ENCODE data around the gene CRACR2A. TPM values are rescaled to one million over a fixed set of nuclear protein-coding genes. Genes with fewer than 3 reads are reported as not detected.

The CRACR2A gene
- polyA plus RNA-seq, 4 donors = 1.2 to 1.6 (median 1.4) TPM

- DNase-seq (ENCODE audit: low read depth in 4 of 4, low spot score in 3 of 4) = no peak
Observed at GRCh38 chr12:3628629-3629028, 124.3 kb downstream of the CRACR2A start.

DNA sequence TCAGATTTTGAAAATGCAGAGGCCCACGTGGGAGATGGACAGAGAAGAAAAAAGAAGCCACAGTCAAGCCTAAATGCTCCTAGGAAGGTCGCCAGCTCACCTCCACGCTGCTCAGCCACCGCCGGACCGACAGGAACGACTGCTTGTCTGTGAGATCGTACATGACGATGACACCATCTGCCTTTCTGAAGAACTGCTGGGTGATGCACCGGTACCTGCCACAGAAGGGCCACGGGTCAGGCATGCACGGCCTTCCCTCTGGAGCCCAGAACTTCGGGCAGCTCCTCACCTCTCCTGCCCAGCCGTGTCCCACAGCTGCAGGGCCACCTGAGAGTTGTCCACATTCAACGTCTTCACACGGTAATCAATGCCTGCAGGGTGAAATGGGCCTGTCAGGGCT is 125.6 kb downstream of the CRACR2A start:
- DNase-seq (ENCODE audit: low read depth in 4 of 4, low spot score in 3 of 4) = no peak

- no peak for DNase-seq (ENCODE audit: low read depth in 4 of 4, low spot score in 3 of 4)
Observed at GRCh38 chr12:3624273-3624672, 128.6 kb downstream of the CRACR2A start.

- DNase-seq (ENCODE audit: low read depth in 4 of 4, low spot score in 3 of 4) = no peak
Observed at GRCh38 chr12:3622822-3623690, 129.9 kb downstream of the CRACR2A start.

GRCh38 chr12:3622021-3622821 is 130.7 kb downstream of the CRACR2A start:
- no peak for DNase-seq (ENCODE audit: low read depth in 4 of 4, low spot score in 3 of 4)

GRCh38 chr12:3620856-3621255 is 132.1 kb downstream of the CRACR2A start:
- no peak for DNase-seq (ENCODE audit: low read depth in 4 of 4, low spot score in 3 of 4)

DNA sequence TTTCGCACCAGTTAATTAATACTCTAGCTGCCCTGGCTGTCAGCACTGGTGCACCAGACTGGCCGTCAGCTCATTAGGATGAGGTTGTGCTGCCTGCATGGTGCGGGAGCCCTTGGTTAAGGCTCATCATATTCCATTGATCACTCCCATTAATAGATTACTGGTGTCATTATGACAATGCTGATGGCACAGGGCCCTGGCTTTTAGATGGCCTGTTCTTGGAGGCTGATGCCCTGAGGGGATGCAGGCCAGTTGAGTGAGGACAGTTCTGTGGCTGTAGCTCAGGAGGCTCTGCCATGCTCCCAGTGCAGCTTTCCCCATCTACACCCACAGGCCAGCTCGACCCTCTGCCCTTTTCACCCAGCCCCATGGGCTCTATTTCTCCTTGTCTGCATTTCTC is 135.3 kb downstream of the CRACR2A start:
- no peak for DNase-seq (ENCODE audit: low read depth in 4 of 4, low spot score in 3 of 4)

GRCh38 chr12:3615862-3616261 is 137.0 kb downstream of the CRACR2A start:
- no peak for DNase-seq (ENCODE audit: low read depth in 4 of 4, low spot score in 3 of 4)

- DNase-seq (ENCODE audit: low read depth in 4 of 4, low spot score in 3 of 4) = peak in 2 of 4 donors; percentile 3 to 14
Observed at GRCh38 chr12:3614806-3615466, 138.0 kb downstream of the CRACR2A start.

DNA sequence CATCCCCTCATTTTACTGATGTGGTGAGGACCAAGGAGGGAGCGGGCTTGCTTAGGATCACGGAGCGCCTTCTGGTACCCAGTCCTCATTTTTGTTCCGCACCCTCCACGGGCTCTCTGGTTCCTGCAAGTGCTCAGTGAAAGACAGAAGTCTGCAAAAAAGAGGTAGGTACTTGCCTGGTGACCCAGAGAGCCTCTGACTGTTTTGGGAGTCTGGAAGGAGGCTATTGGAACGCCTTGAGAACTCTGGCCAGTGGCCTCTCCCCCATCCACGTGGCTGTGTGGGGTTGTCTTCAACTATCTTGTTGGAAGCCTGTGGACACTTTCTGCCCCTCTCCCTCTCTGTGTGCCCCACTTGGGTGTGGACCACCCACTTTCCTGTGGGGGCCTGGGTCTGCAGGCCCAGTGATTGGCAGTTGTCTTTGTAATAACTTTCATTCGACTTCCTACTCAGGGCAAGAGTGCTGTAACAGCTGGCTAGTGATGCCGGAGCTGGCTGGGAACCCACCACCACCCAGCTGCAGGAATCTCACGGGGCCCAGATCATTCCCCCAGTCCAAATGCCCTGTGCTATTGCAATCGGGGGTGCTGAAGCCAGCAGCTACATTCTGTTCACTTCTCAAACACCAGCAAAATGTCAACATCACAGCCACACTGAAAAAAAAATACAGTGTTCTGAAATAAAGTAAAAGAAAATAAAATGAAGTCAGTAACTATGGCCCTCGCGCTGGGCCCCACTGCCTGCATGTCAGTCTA is 139.1 kb downstream of the CRACR2A start:
- DNase-seq (ENCODE audit: low read depth in 4 of 4, low spot score in 3 of 4) = no peak

GRCh38 chr12:3611860-3612703 is 140.8 kb downstream of the CRACR2A start:
- DNase-seq (ENCODE audit: low read depth in 4 of 4, low spot score in 3 of 4) = no peak

GRCh38 chr12:3607821-3608220 is 145.1 kb downstream of the CRACR2A start:
- DNase-seq (ENCODE audit: low read depth in 4 of 4, low spot score in 3 of 4) = no peak

GRCh38 chr12:3607039-3607720 is 145.7 kb downstream of the CRACR2A start:
- DNase-seq (ENCODE audit: low read depth in 4 of 4, low spot score in 3 of 4) = no peak

DNA sequence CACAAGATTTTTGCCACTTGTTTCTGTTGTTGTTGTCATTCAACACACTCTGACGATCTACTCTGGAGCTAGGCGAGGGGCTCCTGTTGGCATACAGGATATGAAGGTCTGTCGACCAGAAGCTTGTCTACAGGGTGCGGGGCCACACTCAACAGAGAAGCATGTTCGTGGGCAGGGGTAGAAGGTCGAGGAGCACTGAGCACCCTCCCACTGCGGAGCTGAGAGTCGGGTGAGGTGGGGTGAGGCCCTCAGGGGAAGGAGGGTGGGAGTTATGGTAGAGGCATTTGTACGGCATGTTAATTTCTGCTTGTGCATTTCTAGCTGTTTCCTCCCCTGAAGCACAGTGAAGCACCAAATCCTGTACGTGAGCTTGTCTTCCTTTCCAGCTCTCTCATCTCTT is 146.8 kb downstream of the CRACR2A start:
- DNase-seq (ENCODE audit: low read depth in 4 of 4, low spot score in 3 of 4) = no peak

DNA sequence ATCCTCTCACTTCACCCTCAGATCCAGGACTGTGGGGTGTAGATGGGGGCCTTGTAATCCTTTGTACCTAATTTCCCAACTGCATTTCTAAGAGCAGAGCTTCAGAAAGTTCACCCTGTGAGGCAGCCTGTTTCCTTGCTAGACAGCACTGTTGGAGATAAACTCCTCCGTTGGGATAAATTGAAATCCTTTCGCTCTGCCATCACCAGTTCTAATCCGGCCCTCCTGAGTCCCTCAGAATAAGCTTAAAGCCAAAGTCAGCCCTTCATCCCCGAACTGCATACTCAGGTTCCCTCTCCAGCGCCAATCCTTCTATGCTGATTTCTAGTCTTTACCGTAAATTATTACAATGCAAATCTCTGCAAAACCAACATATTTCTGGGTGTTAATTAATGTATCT is 147.2 kb downstream of the CRACR2A start:
- DNase-seq (ENCODE audit: low read depth in 4 of 4, low spot score in 3 of 4) = no peak

GRCh38 chr12:3604748-3605586 is 147.9 kb downstream of the CRACR2A start:
- DNase-seq (ENCODE audit: low read depth in 4 of 4, low spot score in 3 of 4) = peak in 1 of 4 donors; percentile 6

DNA sequence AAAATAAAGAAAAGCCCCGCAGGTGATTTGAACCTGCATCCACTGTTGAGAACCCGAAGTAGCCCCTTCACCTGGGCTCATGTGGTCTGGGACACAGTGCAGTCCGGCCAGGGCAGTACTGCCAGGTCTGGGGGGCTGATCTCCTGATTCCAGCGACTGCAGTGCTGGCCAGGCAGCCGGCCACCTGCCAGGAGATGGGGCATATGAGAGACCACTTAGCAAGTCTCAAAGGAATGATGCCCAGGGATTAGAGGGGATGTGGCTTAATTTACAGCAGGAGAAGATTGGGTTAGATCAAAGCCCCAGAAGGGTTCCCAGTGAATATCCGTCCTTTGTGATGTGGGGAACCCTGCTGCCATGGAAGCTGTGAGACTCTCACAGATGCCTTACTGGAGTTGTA is 148.6 kb downstream of the CRACR2A start:
- no peak for DNase-seq (ENCODE audit: low read depth in 4 of 4, low spot score in 3 of 4)

DNA sequence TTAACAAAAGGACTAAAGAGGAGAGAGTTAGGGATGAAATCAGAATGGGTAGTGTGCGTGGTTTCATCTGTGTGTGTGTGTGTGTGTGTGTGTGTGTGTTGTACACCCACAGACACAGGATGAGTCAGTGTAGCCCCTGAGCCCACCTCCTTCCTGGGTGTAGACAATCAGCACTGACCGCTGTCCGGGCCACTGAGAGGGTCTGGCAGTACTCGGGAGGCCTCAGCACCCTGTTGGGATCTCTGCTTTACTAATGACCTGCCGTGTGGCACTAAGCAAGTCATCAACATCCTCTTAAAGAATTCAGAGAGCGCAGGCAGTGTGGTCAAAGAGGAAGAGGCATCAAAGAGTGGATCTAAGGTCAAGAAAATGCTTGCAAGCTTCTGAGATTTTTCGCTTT is 149.3 kb downstream of the CRACR2A start:
- DNase-seq (ENCODE audit: low read depth in 4 of 4, low spot score in 3 of 4) = no peak

Measured in right renal pelvis (tissue), 4 donors.